ENCODE results near the gene TRDMT1. TPM values are rescaled to one million over a fixed set of nuclear protein-coding genes. Genes with fewer than 3 reads are reported as not detected.

TRDMT1 gene
- total RNA-seq, 3 donors from 2014 or later (not counting 1 experiment from before 2014, with no cell fraction given), result 11.0 to 21.8 (median 14.4) TPM

DNA sequence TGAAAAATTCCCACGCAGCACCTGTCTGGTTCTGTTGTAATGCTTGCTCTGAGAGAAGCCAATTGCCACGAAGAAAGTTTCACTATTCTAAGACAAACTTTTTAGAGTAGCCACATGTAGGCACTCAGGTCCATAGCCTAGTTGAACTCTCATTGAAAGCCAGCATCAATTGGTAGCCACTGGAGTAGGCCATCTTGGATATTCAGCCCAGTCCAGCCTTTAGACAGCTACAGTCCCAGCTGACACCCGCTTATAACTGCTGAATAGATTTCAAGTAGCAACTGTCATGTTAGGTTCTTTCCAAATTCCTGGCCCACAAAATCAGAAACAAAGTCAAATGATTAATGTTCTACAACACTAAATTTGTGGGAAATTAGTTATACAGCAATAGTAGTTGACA lies 103.5 kb downstream of the TRDMT1 start:
- Histone ChIP-seq H3K4me1 (ENCODE audit: control insufficient read depth, insufficient read depth, low read length) (no peaks in the 10 kb centered on the region), H3K36me3 (ENCODE audit: control insufficient read depth, insufficient read depth, low read length) (no peaks in the 10 kb centered on the region), H3K4me3 (ENCODE audit: low read length) (no peak overlapping the region), H3K27ac (ENCODE audit: low read length) (no peak overlapping the region), H3K27me3 (ENCODE audit: control insufficient read depth, insufficient read depth, low read length) (no peaks in the 10 kb centered on the region), H3K9me3 (ENCODE audit: control insufficient read depth, insufficient read depth, low read length) (no peaks in the 10 kb centered on the region)
- intact Hi-C loops (cut with micrococcal nuclease), result no loop called here
- H3K27me3 Mint-ChIP-seq (ENCODE audit: low read depth in 2 of 2), result no peaks in the 10 kb centered on the region
- no peaks in the 10 kb centered on the region for H3K4me1 Mint-ChIP-seq
- TF ChIP-seq, protein P1, sequence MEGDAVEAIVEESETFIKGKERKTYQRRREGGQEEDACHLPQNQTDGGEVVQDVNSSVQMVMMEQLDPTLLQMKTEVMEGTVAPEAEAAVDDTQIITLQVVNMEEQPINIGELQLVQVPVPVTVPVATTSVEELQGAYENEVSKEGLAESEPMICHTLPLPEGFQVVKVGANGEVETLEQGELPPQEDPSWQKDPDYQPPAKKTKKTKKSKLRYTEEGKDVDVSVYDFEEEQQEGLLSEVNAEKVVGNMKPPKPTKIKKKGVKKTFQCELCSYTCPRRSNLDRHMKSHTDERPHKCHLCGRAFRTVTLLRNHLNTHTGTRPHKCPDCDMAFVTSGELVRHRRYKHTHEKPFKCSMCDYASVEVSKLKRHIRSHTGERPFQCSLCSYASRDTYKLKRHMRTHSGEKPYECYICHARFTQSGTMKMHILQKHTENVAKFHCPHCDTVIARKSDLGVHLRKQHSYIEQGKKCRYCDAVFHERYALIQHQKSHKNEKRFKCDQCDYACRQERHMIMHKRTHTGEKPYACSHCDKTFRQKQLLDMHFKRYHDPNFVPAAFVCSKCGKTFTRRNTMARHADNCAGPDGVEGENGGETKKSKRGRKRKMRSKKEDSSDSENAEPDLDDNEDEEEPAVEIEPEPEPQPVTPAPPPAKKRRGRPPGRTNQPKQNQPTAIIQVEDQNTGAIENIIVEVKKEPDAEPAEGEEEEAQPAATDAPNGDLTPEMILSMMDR (IDR thresholded peaks at IDR 0.05), result no peak
- H3K27ac Mint-ChIP-seq, result no peak overlapping the region
- peaks cover 0 to 3% of the 10 kb centered on the region in 2 donors for H3K9me3 Mint-ChIP-seq
- no peaks in the 10 kb centered on the region for H3K36me3 Mint-ChIP-seq
- no peak for ATAC-seq
- WGBS (ENCODE audit: insufficient coverage), result 94% methylated on average over 3 of the region's 3 CpGs
- DNase-seq, result no peak
- H3K4me3 Mint-ChIP-seq, result no peak overlapping the region

Other genes starting within 250 kb of the TRDMT1 start
- 1 to 10 TPM; 4.7 to 5.6 (median 5.1) TPM for gene CUBN, start 71.9 kb downstream of the TRDMT1 start, total RNA-seq
- 100 to 1,000 TPM; 627 to 717 (median 634) TPM for gene VIM, start 26.6 kb upstream of the TRDMT1 start, total RNA-seq